Neural progenitor cell (in vitro differentiated cells): ENCODE results near the gene CHRNA5. TPM values are rescaled to one million over a fixed set of nuclear protein-coding genes. Genes with fewer than 3 reads are reported as not detected.
A peak's percentile ranks its signal among the peaks of the same experiment; 100 is the strongest.
"Not testable (repeated sequence)": the region's sequence is repeated elsewhere in the genome, so short reads cannot be mapped to it uniquely, and the experiment has no call there.

Source experiments
- DNase-seq: peaks from one replicate; pipeline ENCODE4 v3.0.0-alpha.2; 2016; ENCODE audit warnings: low spot score
- H2AFZ ChIP-seq: fragments of 200-600 bp; sonication (generic); replicated peaks from 2 replicates; pipeline ENCODE4 v1.6.1; 2016; ENCODE audit warnings: antibody characterized with exemption
- H3F3A ChIP-seq: fragments of 200-600 bp; sonication (generic); 2 replicates; pipeline ENCODE4 v1.6.1; 2016; ENCODE audit warnings: antibody characterized with exemption, low read depth
- H3K27ac ChIP-seq: fragments of 200-600 bp; sonication (generic); 2 replicates; pipeline ENCODE4 v1.5.1; 2016; ENCODE audit warnings: mild to moderate bottlenecking
- H3K27me3 ChIP-seq: fragments of 200-600 bp; sonication (generic); 2 replicates; pipeline ENCODE4 v1.6.1; 2016; ENCODE audit warnings: mild to moderate bottlenecking, moderate library complexity
- H3K36me3 ChIP-seq: fragments of 200-600 bp; sonication (generic); 2 replicates; pipeline ENCODE4 v1.5.1; 2016
- H3K4me1 ChIP-seq: fragments of 200-600 bp; sonication (generic); 2 replicates; pipeline ENCODE4 v1.6.1; 2016; ENCODE audit warnings: mixed run types
- H3K4me2 ChIP-seq: fragments of 200-600 bp; sonication (generic); 2 replicates; pipeline ENCODE4 v1.6.1; 2016
- H3K4me3 ChIP-seq: fragments of 200-600 bp; sonication (generic); 2 replicates; pipeline ENCODE4 v1.5.1; 2016
- H3K79me2 ChIP-seq: fragments of 200-600 bp; sonication (generic); 2 replicates; pipeline ENCODE4 v1.6.1; 2016; ENCODE audit warnings: low read depth
- H3K9ac ChIP-seq: fragments of 200-600 bp; sonication (generic); 2 replicates; pipeline ENCODE4 v1.6.1; 2016
- H3K9me3 ChIP-seq: fragments of 200-600 bp; sonication (generic); 2 replicates; pipeline ENCODE4 v1.5.1; 2016; ENCODE audit warnings: low read depth
- H4K20me1 ChIP-seq: fragments of 200-600 bp; sonication (generic); 2 replicates; pipeline ENCODE4 v1.6.1; 2016; ENCODE audit warnings: low read depth
- H3K27ac Mint-ChIP-seq: 3 replicates; pipeline ENCODE4 v1.8.0; 2021; ENCODE audit warnings: mixed read lengths
- H3K27me3 Mint-ChIP-seq: 2 replicates; pipeline ENCODE4 v1.8.0; 2022; ENCODE audit warnings: low read depth, mild to moderate bottlenecking, inconsistent platforms, moderate library complexity, mixed read lengths; ENCODE audit not compliant: insufficient read depth
- H3K36me3 Mint-ChIP-seq: 3 replicates; pipeline ENCODE4 v1.8.0; 2021; ENCODE audit warnings: mixed read lengths
- H3K4me1 Mint-ChIP-seq: 3 replicates; pipeline ENCODE4 v1.8.0; 2021; ENCODE audit warnings: mixed read lengths
- H3K4me3 Mint-ChIP-seq: 3 replicates; pipeline ENCODE4 v1.8.0; 2021; ENCODE audit warnings: mild to moderate bottlenecking, moderate library complexity, mixed read lengths
- H3K9me3 Mint-ChIP-seq: 3 replicates; pipeline ENCODE4 v1.8.0; 2020; ENCODE audit warnings: mixed read lengths
- CTCF ChIP-seq: fragments of 200-600 bp; sonication (generic); IDR thresholded peaks from 2 replicates; pipeline ENCODE4 v1.5.1; 2017; ENCODE audit warnings: antibody characterized with exemption, mild to moderate bottlenecking
- EZH2 ChIP-seq: fragments of 200-600 bp; sonication (generic); IDR thresholded peaks from 2 replicates; pipeline ENCODE4 v1.6.1; 2017; ENCODE audit warnings: antibody characterized with exemption, mild to moderate bottlenecking, moderate library complexity
- EZH2phosphoT487 ChIP-seq: fragments of 200-600 bp; sonication (generic); IDR thresholded peaks from 2 replicates; pipeline ENCODE4 v1.6.1; 2017; ENCODE audit warnings: antibody characterized with exemption
- total RNA-seq: library from RNA; depleted of rRNA; stranded (reverse); fragments of >200 nt; gene quantifications from 2 replicates; pipeline ENCODE4 v1.2.3, GENCODE V29; 2015; ENCODE audit warnings: low replicate concordance

Gene CHRNA5
- total RNA-seq, 1 donor from 2014 or later = 46.9 TPM

- H3K9ac ChIP-seq = no peak overlapping the region
- H3K4me2 ChIP-seq = no peak overlapping the region
- no peaks in the 10 kb centered on the region for H3K9me3 Mint-ChIP-seq
- no peak overlapping the region for H3K27ac Mint-ChIP-seq
- H3K36me3 Mint-ChIP-seq = peaks cover 7% of the 10 kb centered on the region
- no peaks in the 10 kb centered on the region for H3K9me3 ChIP-seq
- H3K27me3 Mint-ChIP-seq = peaks cover 3% of the 10 kb centered on the region
- H3K79me2 ChIP-seq = peaks cover 31% of the 10 kb centered on the region
- no peak overlapping the region for H3K4me3 ChIP-seq
- no peak for DNase-seq
- no peak overlapping the region for H3K27ac ChIP-seq
- H3K27me3 ChIP-seq = no peaks in the 10 kb centered on the region
- H3K4me1 Mint-ChIP-seq = peaks cover 14% of the 10 kb centered on the region
- H3K4me1 ChIP-seq = peaks cover 11% of the 10 kb centered on the region
- H3K4me3 Mint-ChIP-seq = no peak overlapping the region
- peaks cover 14% of the 10 kb centered on the region for H3K36me3 ChIP-seq
- no peak for TF ChIP-seq CTCF
- TF ChIP-seq EZH2 = no peak
- no peak for TF ChIP-seq EZH2phosphoT487
- H2AFZ ChIP-seq = no peak overlapping the region
- H3F3A ChIP-seq = peaks cover 6% of the 10 kb centered on the region
- peaks cover 26% of the 10 kb centered on the region for H4K20me1 ChIP-seq
Measured at GRCh38 chr15:78538358-78538757, 27.0 kb upstream of the CHRNA5 start.

GRCh38 chr15:78539464-78540140 lies 25.7 kb upstream of the CHRNA5 start:
- H3K27ac ChIP-seq, H3K9me3 Mint-ChIP-seq, H3K9me3 ChIP-seq, H3K27me3 Mint-ChIP-seq, H3F3A ChIP-seq, H3K36me3 Mint-ChIP-seq, H3K27me3 ChIP-seq, DNase-seq, H3K9ac ChIP-seq: not testable (repeated sequence)
- Mint-ChIP-seq H3K4me3 (peak overlapping the region; percentile 100), H3K27ac (peak overlapping the region; percentile 57), H3K4me1 (peaks cover 14% of the 10 kb centered on the region)
- H3K4me1 ChIP-seq = peaks cover 11% of the 10 kb centered on the region
- peak overlapping the region; percentile 85 for H3K4me2 ChIP-seq
- H3K36me3 ChIP-seq = peaks cover 16% of the 10 kb centered on the region
- peaks cover 26% of the 10 kb centered on the region for H4K20me1 ChIP-seq
- H3K79me2 ChIP-seq = peaks cover 40% of the 10 kb centered on the region
- peak overlapping the region; percentile 91 for H3K4me3 ChIP-seq
- H2AFZ ChIP-seq = peak overlapping the region; percentile 99

GRCh38 chr15:78540141-78540870 lies 25.0 kb upstream of the CHRNA5 start, which contains the start of gene PSMA4:
Gene PSMA4, plus strand, starts transcription at chr15:78540444. Its CDS starts 1,484 bp downstream, at chr15:78541928.
- DNase-seq = peak; percentile 93
- peak within 1 kb of the TSS; percentile 89 for H3K27ac ChIP-seq
- H3K27me3 Mint-ChIP-seq = peaks cover 3% of the 10 kb centered on the region
- H3K79me2 ChIP-seq = peaks cover 47% of the 10 kb centered on the region
- no peaks in the 10 kb centered on the region for H3K27me3 ChIP-seq
- H3K4me1 ChIP-seq = peaks cover 11% of the 10 kb centered on the region
- H3K4me3 Mint-ChIP-seq = peak within 1 kb of the TSS; percentile 100
- peak within 1 kb of the TSS; percentile 85 for H3K4me2 ChIP-seq
- H3K9me3 ChIP-seq = no peaks in the 10 kb centered on the region
- peak within 1 kb of the TSS; percentile 91 for H3K4me3 ChIP-seq
- TF ChIP-seq EZH2 = no peak
- TF ChIP-seq CTCF = peak; percentile 21
- H2AFZ ChIP-seq = peak within 1 kb of the TSS; percentile 99
- H3F3A ChIP-seq = peaks cover 6% of the 10 kb centered on the region
- peak within 1 kb of the TSS; percentile 98 for H3K27ac Mint-ChIP-seq
- peak within 1 kb of the TSS; percentile 89 for H3K9ac ChIP-seq
- no peaks in the 10 kb centered on the region for H3K9me3 Mint-ChIP-seq
- peaks cover 30% of the 10 kb centered on the region for H4K20me1 ChIP-seq
- peaks cover 23% of the 10 kb centered on the region for H3K36me3 ChIP-seq
- H3K36me3 Mint-ChIP-seq = peaks cover 11% of the 10 kb centered on the region
- peaks cover 14% of the 10 kb centered on the region for H3K4me1 Mint-ChIP-seq
